Neural crest cell (in vitro differentiated cells): ENCODE results near the gene MAST2. TPM values are rescaled to one million over a fixed set of nuclear protein-coding genes. Genes with fewer than 3 reads are reported as not detected.

Experiments used
- DNase-seq: peaks from one replicate; pipeline ENCODE4 v3.0.0; 2021; ENCODE audit warnings: low read depth, mixed read lengths, low spot score
- H3K27ac Mint-ChIP-seq: one replicate; pipeline ENCODE4 v1.8.0; 2021; ENCODE audit warnings: mild to moderate bottlenecking, mixed read lengths; ENCODE audit not compliant: unreplicated experiment
- H3K27me3 Mint-ChIP-seq: 2 replicates; pipeline ENCODE4 v1.8.0; 2021; ENCODE audit warnings: low read depth, mild to moderate bottlenecking, mixed read lengths
- H3K36me3 Mint-ChIP-seq: 2 replicates; pipeline ENCODE4 v1.8.0; 2021; ENCODE audit warnings: low read depth, mild to moderate bottlenecking, mixed read lengths
- H3K4me1 Mint-ChIP-seq: 2 replicates; pipeline ENCODE4 v1.8.0; 2021; ENCODE audit warnings: mixed read lengths
- H3K4me3 Mint-ChIP-seq: one replicate; pipeline ENCODE4 v1.8.0; 2021; ENCODE audit warnings: mild to moderate bottlenecking, mixed read lengths
- H3K9me3 Mint-ChIP-seq: 2 replicates; pipeline ENCODE4 v1.8.0; 2021; ENCODE audit warnings: mixed read lengths
- total RNA-seq: library from RNA; stranded (reverse); gene quantifications from 2 replicates; pipeline ENCODE4 v1.2.1, GENCODE V29; 2021
- TF ChIP-seq, protein P1 (sequence below): fragments of 200-600 bp; sonication (generic); conservative IDR thresholded peaks from 2 replicates; pipeline ENCODE4 v1.5.0; 2021; ENCODE audit warnings: antibody characterized with exemption, mild to moderate bottlenecking

Gene MAST2
- total RNA-seq, 1 donor from 2014 or later: 47.6 TPM

DNA sequence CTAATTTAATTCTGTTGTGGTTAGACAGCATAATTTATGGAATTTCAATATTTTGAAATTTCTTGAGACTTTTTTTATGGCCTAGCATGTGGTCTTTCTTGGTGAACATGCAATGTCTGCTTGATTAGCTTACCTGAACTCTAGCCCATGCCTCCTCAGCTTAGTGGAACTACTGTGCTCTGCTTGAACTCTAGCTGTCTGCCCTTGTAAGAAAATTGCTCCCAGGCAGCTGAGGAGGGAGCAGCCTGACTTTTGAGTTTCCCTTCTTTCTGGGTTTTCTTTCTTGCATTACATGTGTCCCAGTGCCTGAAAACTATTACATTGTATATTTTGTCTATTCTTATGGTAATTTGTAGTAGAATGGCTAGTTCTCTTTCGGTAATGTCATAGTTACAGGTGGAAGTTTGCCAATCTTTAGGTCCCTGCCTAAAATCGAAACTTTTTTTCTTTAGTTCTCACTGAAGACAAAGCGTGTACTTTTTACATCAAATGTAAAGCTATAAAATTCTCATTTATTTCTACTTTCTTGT is 105.3 kb downstream of the MAST2 start:
- Mint-ChIP-seq H3K4me1 (peaks cover 21% of the 10 kb centered on the region), H3K27ac (no peak overlapping the region), H3K4me3 (no peak overlapping the region), H3K9me3 (no peaks in the 10 kb centered on the region), H3K27me3 (no peaks in the 10 kb centered on the region), H3K36me3 (no peaks in the 10 kb centered on the region)
- DNase-seq: no peak
- TF ChIP-seq, protein P1, sequence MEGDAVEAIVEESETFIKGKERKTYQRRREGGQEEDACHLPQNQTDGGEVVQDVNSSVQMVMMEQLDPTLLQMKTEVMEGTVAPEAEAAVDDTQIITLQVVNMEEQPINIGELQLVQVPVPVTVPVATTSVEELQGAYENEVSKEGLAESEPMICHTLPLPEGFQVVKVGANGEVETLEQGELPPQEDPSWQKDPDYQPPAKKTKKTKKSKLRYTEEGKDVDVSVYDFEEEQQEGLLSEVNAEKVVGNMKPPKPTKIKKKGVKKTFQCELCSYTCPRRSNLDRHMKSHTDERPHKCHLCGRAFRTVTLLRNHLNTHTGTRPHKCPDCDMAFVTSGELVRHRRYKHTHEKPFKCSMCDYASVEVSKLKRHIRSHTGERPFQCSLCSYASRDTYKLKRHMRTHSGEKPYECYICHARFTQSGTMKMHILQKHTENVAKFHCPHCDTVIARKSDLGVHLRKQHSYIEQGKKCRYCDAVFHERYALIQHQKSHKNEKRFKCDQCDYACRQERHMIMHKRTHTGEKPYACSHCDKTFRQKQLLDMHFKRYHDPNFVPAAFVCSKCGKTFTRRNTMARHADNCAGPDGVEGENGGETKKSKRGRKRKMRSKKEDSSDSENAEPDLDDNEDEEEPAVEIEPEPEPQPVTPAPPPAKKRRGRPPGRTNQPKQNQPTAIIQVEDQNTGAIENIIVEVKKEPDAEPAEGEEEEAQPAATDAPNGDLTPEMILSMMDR: no peak

DNA sequence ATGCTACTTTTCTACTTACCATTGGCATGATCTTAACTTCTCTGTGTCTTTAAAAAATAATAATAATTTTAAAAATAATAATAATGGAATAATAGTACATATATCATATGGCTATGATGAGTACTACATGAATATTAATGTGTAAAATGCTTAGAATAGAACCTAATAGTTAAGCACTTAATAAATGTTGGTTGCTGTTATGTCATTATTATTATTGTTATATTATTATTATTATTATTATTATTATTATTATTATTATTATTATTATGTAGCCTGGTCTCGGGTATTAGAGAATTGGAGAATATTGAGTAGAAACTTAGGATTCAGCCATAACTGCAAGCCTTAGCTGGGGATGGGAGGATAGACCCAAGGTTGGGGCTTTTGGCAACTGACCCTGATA is 108.2 kb downstream of the MAST2 start:
- TF ChIP-seq, protein P1: no peak
- no peaks in the 10 kb centered on the region for H3K36me3 Mint-ChIP-seq
- peaks cover 30% of the 10 kb centered on the region for H3K4me1 Mint-ChIP-seq
- DNase-seq: no peak
- no peak overlapping the region for H3K4me3 Mint-ChIP-seq
- no peak overlapping the region for H3K27ac Mint-ChIP-seq
- H3K27me3 Mint-ChIP-seq: no peaks in the 10 kb centered on the region
- H3K9me3 Mint-ChIP-seq: no peaks in the 10 kb centered on the region

DNA sequence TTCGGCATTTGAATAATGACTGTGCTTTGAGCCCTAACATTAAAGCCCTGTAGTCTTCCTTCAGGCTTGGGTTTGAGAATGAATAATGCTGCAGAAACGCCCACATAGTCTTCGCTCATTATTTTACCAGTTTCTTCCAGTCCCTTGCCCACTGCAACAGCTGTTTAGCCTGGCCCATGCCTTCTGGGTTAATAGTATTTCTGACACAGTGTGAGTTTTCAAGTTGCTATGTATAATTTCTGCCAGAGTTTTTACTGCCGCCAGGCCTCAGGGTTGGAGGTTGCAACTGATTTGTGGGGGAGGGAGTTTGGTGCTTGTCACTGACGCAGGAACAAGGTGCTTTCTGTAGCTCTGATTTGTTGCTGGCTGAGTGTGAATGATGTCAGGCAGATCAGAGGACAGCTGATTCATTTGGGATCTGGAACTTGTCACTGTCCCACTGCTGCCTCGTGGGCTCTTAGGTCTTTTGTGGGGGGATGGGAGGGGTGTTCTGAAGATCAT is 109.8 kb downstream of the MAST2 start:
- peaks cover 5% of the 10 kb centered on the region for H3K36me3 Mint-ChIP-seq
- TF ChIP-seq, protein P1: no peak
- no peak overlapping the region for H3K4me3 Mint-ChIP-seq
- H3K27me3 Mint-ChIP-seq: no peaks in the 10 kb centered on the region
- H3K9me3 Mint-ChIP-seq: no peaks in the 10 kb centered on the region
- H3K27ac Mint-ChIP-seq: peak overlapping the region; percentile 8
- no peak for DNase-seq
- H3K4me1 Mint-ChIP-seq: peaks cover 30% of the 10 kb centered on the region

DNA sequence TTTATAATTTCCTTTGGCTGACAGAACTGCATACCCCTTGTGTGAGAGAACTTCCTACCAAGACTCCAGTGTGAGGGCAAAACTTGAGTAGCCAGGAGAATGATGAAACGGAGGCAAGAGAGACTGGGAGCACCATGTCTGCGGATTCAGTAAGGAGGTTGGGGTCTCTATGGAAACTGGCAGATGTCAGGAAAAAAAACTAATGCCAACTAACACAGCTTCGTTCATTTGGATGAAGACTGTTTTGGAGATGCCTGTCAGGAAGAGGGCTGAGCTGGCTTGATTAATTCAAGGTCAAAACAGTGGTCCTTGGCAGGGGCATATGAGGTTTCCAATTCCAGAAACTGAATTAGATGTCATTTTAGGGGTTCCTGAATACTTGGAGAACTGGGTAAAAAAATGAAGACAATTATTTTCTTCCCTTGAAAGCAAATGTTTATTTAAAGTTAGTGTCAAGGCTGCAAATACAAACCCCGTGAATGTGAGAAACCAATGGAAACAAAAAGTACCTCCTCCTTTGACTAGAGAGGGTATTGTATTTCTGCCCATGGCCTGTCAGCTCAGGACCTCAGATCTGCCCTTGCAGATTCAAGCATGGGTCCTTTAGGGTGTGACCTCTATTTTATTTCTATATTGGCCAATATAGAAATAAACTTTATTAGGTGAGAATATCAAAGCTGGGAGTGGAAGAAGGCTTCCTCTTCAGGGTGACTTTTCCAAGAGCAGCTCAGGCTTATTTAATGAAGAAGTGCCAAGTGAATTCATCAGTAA is 110.5 kb downstream of the MAST2 start:
- no peaks in the 10 kb centered on the region for H3K27me3 Mint-ChIP-seq
- peaks cover 26% of the 10 kb centered on the region for H3K4me1 Mint-ChIP-seq
- no peak for DNase-seq
- H3K9me3 Mint-ChIP-seq: no peaks in the 10 kb centered on the region
- no peak overlapping the region for H3K4me3 Mint-ChIP-seq
- H3K36me3 Mint-ChIP-seq: peaks cover 5% of the 10 kb centered on the region
- TF ChIP-seq, protein P1: no peak
- peak overlapping the region; percentile 8 for H3K27ac Mint-ChIP-seq

DNA sequence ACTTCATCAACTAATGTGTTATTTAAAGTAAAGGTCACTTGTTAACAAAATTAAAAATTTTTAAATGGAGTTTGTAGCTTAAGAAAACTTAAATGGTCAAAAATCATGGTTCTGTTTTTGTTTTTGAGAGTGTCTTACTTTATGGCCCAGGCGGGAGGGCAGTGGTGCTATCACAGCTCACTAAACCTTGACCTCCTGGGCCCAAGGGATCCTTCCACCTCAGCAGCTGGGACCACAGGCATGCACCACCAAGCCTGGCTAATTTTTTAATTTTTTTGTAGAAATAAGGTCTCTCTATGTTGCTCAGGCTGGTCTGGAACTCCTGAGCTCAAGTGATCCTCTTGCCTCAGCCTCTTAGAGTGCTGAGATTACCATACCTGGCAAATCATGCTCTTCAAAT is 111.4 kb downstream of the MAST2 start:
- H3K4me1 Mint-ChIP-seq: peaks cover 26% of the 10 kb centered on the region
- no peak overlapping the region for H3K4me3 Mint-ChIP-seq
- H3K9me3 Mint-ChIP-seq: no peaks in the 10 kb centered on the region
- H3K36me3 Mint-ChIP-seq: peaks cover 5% of the 10 kb centered on the region
- H3K27me3 Mint-ChIP-seq: no peaks in the 10 kb centered on the region
- TF ChIP-seq, protein P1: no peak
- H3K27ac Mint-ChIP-seq: no peak overlapping the region
- no peak for DNase-seq
